ENCODE measurements around the gene STUM. TPM values are rescaled to one million over a fixed set of nuclear protein-coding genes. Genes with fewer than 3 reads are reported as not detected.
"Not testable (repeated sequence)": the region's sequence is repeated elsewhere in the genome, so short reads cannot be mapped to it uniquely, and the experiment has no call there.

The STUM gene
- total RNA-seq, 2 experiments from 2014 or later: not detected

- Mint-ChIP-seq H3K27me3 (peaks cover 7% of the 10 kb centered on the region), H3K27ac (no peak overlapping the region), H3K4me1 (ENCODE audit: low read depth) (no peaks in the 10 kb centered on the region), H3K4me3 (no peak overlapping the region), H3K36me3 (no peaks in the 10 kb centered on the region), H3K9me3 (no peaks in the 10 kb centered on the region)
- CTCF ChIA-PET: interaction anchor here (1.4 kb wide), 1 partner anchor 12 kb away, joined by 7 read pairs; no protein-coding TSS in a partner anchor
- POLR2A ChIA-PET: no interaction called here
- DNase-seq: no peak
- intact Hi-C loops (cut with micrococcal nuclease): no loop called here
Measured at GRCh38 chr1:226596531-226597165, 48.1 kb downstream of the STUM start.

DNA sequence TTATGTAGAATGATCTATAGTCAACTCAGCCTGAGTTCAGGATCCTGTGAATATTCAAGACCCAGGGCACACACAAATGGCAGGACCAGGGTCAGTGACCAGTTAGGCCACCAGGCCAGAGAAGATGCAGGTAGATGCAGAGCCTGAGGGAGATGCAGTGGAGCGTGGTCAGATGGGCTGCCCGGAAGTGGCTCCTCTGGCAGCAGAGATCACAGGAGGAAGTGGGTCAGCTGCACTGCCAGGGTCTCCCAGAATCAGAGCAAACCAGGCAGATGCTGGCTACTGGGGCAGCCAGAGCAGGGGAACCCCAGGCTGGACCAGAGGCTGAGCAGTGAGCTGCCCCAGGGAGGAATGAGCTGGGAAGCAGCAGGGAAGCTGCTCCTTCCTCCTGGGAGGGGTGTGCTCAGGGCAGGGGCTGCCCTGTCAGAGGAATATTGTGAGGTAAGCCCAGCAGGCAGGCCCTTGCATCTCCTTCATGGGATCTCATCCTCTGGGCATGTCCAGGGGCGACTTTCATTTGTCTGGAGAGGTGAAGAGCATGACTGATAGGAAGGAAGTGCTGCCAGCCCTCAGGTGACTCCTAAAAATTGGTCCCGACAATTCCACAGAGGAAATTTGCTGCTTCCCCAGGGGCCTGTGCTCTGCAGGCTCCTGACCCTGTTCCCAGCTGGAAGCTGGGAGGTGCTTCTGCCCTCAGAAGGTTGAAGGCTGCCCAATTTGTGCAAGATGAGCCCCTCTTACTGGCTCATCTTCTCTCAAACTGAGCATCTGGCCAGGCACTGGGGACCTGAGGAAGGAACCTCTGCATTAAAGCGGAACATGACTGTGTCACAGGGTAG is 49.3 kb downstream of the STUM start:
- H3K4me1 Mint-ChIP-seq (ENCODE audit: low read depth): no peaks in the 10 kb centered on the region
- DNase-seq: no peak
- H3K27me3 Mint-ChIP-seq: peaks cover 7% of the 10 kb centered on the region
- no peaks in the 10 kb centered on the region for H3K36me3 Mint-ChIP-seq
- intact Hi-C loops (cut with micrococcal nuclease): no loop called here
- no peaks in the 10 kb centered on the region for H3K9me3 Mint-ChIP-seq
- no peak overlapping the region for H3K27ac Mint-ChIP-seq
- no peak overlapping the region for H3K4me3 Mint-ChIP-seq
- ChIA-PET POLR2A (no interaction called here), CTCF (interaction anchor here (1.4 kb wide), 1 partner anchor 11 kb away, joined by 7 read pairs; no protein-coding TSS in a partner anchor)

DNA sequence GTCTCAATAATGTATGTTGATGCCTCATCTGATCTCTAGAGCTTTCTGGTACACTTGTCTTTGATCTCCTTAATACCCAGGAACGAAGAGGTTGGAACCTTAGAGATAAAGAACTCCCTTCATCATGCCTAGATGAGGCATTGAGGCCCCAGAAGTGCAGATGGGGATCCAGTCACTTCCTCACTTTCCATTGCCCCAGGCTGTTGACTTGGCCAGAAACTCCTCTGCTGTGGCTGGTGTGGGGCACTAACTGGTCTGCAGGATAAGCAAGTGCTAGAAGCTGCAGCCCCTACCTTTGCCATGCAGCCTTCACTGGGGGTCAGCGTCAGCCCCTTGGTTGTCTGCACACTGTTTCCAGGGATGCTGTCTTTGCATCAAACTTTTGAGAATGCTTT is 49.9 kb downstream of the STUM start:
- Mint-ChIP-seq H3K4me1 (ENCODE audit: low read depth) (peaks cover 4% of the 10 kb centered on the region), H3K27me3 (peaks cover 7% of the 10 kb centered on the region), H3K36me3 (no peaks in the 10 kb centered on the region), H3K9me3 (no peaks in the 10 kb centered on the region), H3K4me3 (no peak overlapping the region), H3K27ac (no peak overlapping the region)
- no peak for DNase-seq
- CTCF ChIA-PET: interaction anchor here (1.4 kb wide), 1 partner anchor 10 kb away, joined by 7 read pairs; no protein-coding TSS in a partner anchor
- POLR2A ChIA-PET: no interaction called here
- intact Hi-C loops (cut with micrococcal nuclease): no loop called here

DNA sequence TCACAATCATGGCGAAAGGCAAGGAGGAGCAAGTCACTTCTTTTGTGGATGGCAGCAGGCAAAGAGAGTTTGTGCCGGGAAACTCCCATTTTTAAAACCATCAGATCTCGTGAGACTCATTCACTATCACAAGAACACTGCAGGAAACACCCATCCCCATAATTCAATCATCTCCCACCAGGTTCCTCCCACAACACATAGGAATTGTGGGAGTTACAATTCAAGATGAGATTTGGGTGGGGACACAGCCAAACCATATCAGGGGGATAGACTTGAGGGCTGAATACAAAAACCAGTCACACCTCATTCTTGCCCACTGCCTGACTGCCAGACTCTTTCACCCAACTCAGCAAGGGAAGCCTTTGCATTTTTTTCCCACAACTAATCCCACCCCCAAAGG is 50.4 kb downstream of the STUM start:
- H3K4me1 Mint-ChIP-seq (ENCODE audit: low read depth); H3K27ac Mint-ChIP-seq; H3K36me3 Mint-ChIP-seq; H3K27me3 Mint-ChIP-seq; POLR2A ChIA-PET; H3K9me3 Mint-ChIP-seq; DNase-seq; intact Hi-C loops (cut with micrococcal nuclease); H3K4me3 Mint-ChIP-seq: not testable (repeated sequence)
- CTCF ChIA-PET: interaction anchor here (0.9 kb wide), 1 partner anchor 12 kb away, joined by 3 read pairs; no protein-coding TSS in a partner anchor

- no peak overlapping the region for H3K27ac Mint-ChIP-seq
- H3K9me3 Mint-ChIP-seq: no peaks in the 10 kb centered on the region
- DNase-seq: no peak
- H3K36me3 Mint-ChIP-seq: no peaks in the 10 kb centered on the region
- POLR2A ChIA-PET: no interaction called here
- H3K4me1 Mint-ChIP-seq (ENCODE audit: low read depth): peaks cover 4% of the 10 kb centered on the region
- peaks cover 7% of the 10 kb centered on the region for H3K27me3 Mint-ChIP-seq
- intact Hi-C loops (cut with micrococcal nuclease): no loop called here
- no peak overlapping the region for H3K4me3 Mint-ChIP-seq
- CTCF ChIA-PET: interaction anchor here (0.9 kb wide), 1 partner anchor 11 kb away, joined by 3 read pairs; no protein-coding TSS in a partner anchor
Measured at GRCh38 chr1:226599636-226600238, 51.2 kb downstream of the STUM start.

DNA sequence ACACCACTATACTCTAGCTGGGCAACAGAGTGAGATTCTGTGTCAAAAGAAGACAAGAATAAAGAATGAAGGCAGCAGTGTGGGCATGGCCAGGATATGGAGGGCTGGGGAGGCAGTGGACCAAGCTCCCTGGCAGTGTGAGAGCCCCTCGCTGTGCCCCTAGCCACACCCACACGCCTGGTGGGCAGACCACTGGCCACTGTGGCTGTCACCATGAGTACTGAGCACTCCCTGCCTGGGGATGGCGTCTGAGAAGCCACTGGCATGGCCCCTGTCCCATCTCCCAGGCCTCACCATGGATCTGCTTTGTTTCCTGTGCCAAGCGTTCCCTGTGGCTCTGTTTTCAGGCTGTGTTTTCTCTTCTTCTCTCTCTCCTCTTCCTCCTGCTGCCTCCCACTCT is 51.7 kb downstream of the STUM start:
- H3K27ac Mint-ChIP-seq: no peak overlapping the region
- no peak for DNase-seq
- no peaks in the 10 kb centered on the region for H3K9me3 Mint-ChIP-seq
- CTCF ChIA-PET: no interaction called here
- no peak overlapping the region for H3K4me3 Mint-ChIP-seq
- H3K4me1 Mint-ChIP-seq (ENCODE audit: low read depth): peaks cover 4% of the 10 kb centered on the region
- POLR2A ChIA-PET: no interaction called here
- peaks cover 7% of the 10 kb centered on the region for H3K27me3 Mint-ChIP-seq
- no peaks in the 10 kb centered on the region for H3K36me3 Mint-ChIP-seq
- intact Hi-C loops (cut with micrococcal nuclease): no loop called here

- CTCF ChIA-PET: no interaction called here
- Mint-ChIP-seq H3K4me1 (ENCODE audit: low read depth) (peaks cover 4% of the 10 kb centered on the region), H3K36me3 (no peaks in the 10 kb centered on the region), H3K9me3 (no peaks in the 10 kb centered on the region), H3K27me3 (peaks cover 7% of the 10 kb centered on the region), H3K4me3 (no peak overlapping the region), H3K27ac (no peak overlapping the region)
- intact Hi-C loops (cut with micrococcal nuclease): no loop called here
- POLR2A ChIA-PET: no interaction called here
- no peak for DNase-seq
Measured at GRCh38 chr1:226601456-226601855, 52.9 kb downstream of the STUM start.

DNA sequence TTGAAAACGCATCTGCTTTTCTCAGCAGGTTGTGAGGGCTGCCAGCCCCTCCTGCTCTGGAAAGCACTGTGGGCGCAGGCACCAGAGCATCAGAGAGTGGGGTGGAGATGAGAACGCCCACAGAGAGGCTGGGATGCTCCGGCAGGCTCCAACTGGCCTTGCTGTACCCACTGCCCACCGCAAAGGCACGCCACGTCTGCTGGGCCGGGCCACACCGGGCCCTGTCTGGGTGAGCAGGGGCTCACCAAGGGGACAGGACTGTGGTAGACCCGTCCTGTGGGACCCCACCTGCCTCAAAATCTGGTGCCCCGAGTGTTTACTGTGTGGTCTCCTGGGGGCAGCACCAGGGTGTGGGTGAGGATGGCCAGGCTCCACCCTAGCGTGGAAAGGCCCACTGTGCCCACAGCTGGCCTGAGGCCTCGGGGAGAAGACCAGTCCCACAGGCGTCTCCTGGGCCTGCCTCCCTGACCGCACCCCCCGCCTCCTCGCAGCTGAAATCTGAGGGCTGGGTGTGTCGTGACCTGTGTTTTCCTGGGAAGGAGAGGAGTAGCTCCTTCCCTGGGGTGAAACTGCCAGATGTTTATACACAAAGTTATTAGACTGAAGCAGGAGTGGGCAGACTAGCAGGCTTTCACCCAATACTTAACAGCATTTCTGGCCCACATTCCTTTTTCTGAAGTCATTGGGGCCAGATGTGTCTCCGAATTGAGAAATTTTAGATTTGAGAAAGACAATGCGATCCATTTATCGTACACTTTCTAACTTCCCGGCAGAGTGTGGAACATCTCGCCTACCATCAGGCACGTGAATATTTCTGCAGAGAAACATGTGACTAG is 53.8 kb downstream of the STUM start:
- H3K4me3 Mint-ChIP-seq: no peak overlapping the region
- intact Hi-C loops (cut with micrococcal nuclease): no loop called here
- ChIA-PET CTCF (no interaction called here), POLR2A (no interaction called here)
- peaks cover 4% of the 10 kb centered on the region for H3K4me1 Mint-ChIP-seq (ENCODE audit: low read depth)
- DNase-seq: no peak
- no peak overlapping the region for H3K27ac Mint-ChIP-seq
- peaks cover 7% of the 10 kb centered on the region for H3K27me3 Mint-ChIP-seq
- no peaks in the 10 kb centered on the region for H3K36me3 Mint-ChIP-seq
- no peaks in the 10 kb centered on the region for H3K9me3 Mint-ChIP-seq

GRCh38 chr1:226603022-226603857 is 54.7 kb downstream of the STUM start:
- no peak for DNase-seq
- Mint-ChIP-seq H3K4me3 (no peak overlapping the region), H3K36me3 (no peaks in the 10 kb centered on the region), H3K27me3 (peaks cover 4% of the 10 kb centered on the region), H3K9me3 (no peaks in the 10 kb centered on the region), H3K4me1 (ENCODE audit: low read depth) (peaks cover 4% of the 10 kb centered on the region), H3K27ac (no peak overlapping the region)
- POLR2A ChIA-PET: no interaction called here
- CTCF ChIA-PET: no interaction called here
- intact Hi-C loops (cut with micrococcal nuclease): no loop called here

- intact Hi-C loops (cut with micrococcal nuclease): no loop called here
- no peaks in the 10 kb centered on the region for H3K9me3 Mint-ChIP-seq
- ChIA-PET POLR2A (no interaction called here), CTCF (interaction anchor here (1.1 to 1.7 kb wide), 2 partner anchors 19 to 57 kb away, joined by 4 to 5 read pairs; no protein-coding TSS in a partner anchor)
- H3K36me3 Mint-ChIP-seq: no peaks in the 10 kb centered on the region
- no peak overlapping the region for H3K4me3 Mint-ChIP-seq
- peaks cover 4% of the 10 kb centered on the region for H3K4me1 Mint-ChIP-seq (ENCODE audit: low read depth)
- no peak for DNase-seq
- H3K27me3 Mint-ChIP-seq: no peaks in the 10 kb centered on the region
- H3K27ac Mint-ChIP-seq: no peak overlapping the region
Measured at GRCh38 chr1:226603858-226604559, 55.4 kb downstream of the STUM start.

Measured in activated CD4-positive, alpha-beta memory T cell treated with anti-CD3 and anti-CD28 coated beads for 36 hours (primary cell).